Astrocyte (in vitro differentiated cells and primary cell): ENCODE results near the gene TLL1. TPM values are rescaled to one million over a fixed set of nuclear protein-coding genes. Genes with fewer than 3 reads are reported as not detected.

ENCODE experiments used
- DNase-seq: peaks from one replicate; pipeline ENCODE4 v3.0.0-alpha.2; 2010; ENCODE audit warnings: low read depth
- FAIRE-seq: peaks from 2 replicates; lab custom pipeline; 2011; peaks lifted over from hg19 to GRCh38; lab: Jason Lieb, UNC
- H2AFZ ChIP-seq: 2 replicates; pipeline ENCODE4 v1.6.0; 2012; ENCODE audit warnings: low read depth, low read length, inconsistent platforms
- H3K27ac ChIP-seq: 2 replicates; pipeline ENCODE4 v1.5.1; 2011; ENCODE audit warnings: low read depth, low read length, inconsistent platforms
- H3K27me3 ChIP-seq: 2 replicates; pipeline ENCODE4 v1.6.0; 2011; ENCODE audit warnings: low read length, inconsistent platforms; ENCODE audit not compliant: insufficient read depth
- H3K36me3 ChIP-seq: 2 replicates; pipeline ENCODE4 v1.5.1; 2011; ENCODE audit warnings: low read length, inconsistent platforms; ENCODE audit not compliant: insufficient read depth
- H3K4me1 ChIP-seq: 2 replicates; pipeline ENCODE4 v1.5.1; 2011; ENCODE audit warnings: low read length, inconsistent platforms; ENCODE audit not compliant: insufficient read depth
- H3K4me2 ChIP-seq: 2 replicates; pipeline ENCODE4 v1.6.0; 2012; ENCODE audit warnings: low read length, inconsistent platforms
- H3K4me3 ChIP-seq: 2 replicates; pipeline ENCODE4 v1.5.1; 2011; ENCODE audit warnings: low read depth, mild to moderate bottlenecking, low read length, inconsistent platforms; ENCODE audit not compliant: insufficient read depth
- H3K79me2 ChIP-seq: 2 replicates; pipeline ENCODE4 v1.6.0; 2012; ENCODE audit warnings: mild to moderate bottlenecking, low read length, inconsistent platforms; ENCODE audit not compliant: insufficient read depth
- H3K9ac ChIP-seq: 2 replicates; pipeline ENCODE4 v1.6.0; 2012; ENCODE audit warnings: mild to moderate bottlenecking, low read length, inconsistent platforms
- H3K9me3 ChIP-seq: 2 replicates; pipeline ENCODE4 v1.5.1; 2012; ENCODE audit warnings: low read depth, mild to moderate bottlenecking, low read length, inconsistent platforms; ENCODE audit not compliant: insufficient read depth
- H4K20me1 ChIP-seq: 2 replicates; pipeline ENCODE4 v1.6.0; 2012; ENCODE audit warnings: low read length, inconsistent platforms; ENCODE audit not compliant: insufficient read depth
- H3K27ac Mint-ChIP-seq: one replicate; pipeline ENCODE4 v1.8.0; 2021; ENCODE audit warnings: mild to moderate bottlenecking, mixed read lengths; ENCODE audit not compliant: unreplicated experiment
- H3K27me3 Mint-ChIP-seq: one replicate; pipeline ENCODE4 v1.8.0; 2021; ENCODE audit warnings: low read depth, mixed read lengths; ENCODE audit not compliant: unreplicated experiment
- H3K36me3 Mint-ChIP-seq: one replicate; pipeline ENCODE4 v1.8.0; 2021; ENCODE audit warnings: low read depth, mixed read lengths; ENCODE audit not compliant: unreplicated experiment
- H3K4me1 Mint-ChIP-seq: one replicate; pipeline ENCODE4 v1.8.0; 2021; ENCODE audit warnings: low read depth, mixed read lengths; ENCODE audit not compliant: unreplicated experiment
- H3K4me3 Mint-ChIP-seq: one replicate; pipeline ENCODE4 v1.8.0; 2021; ENCODE audit warnings: mild to moderate bottlenecking, moderate library complexity, mixed read lengths; ENCODE audit not compliant: unreplicated experiment
- H3K9me3 Mint-ChIP-seq: one replicate; pipeline ENCODE4 v1.8.0; 2021; ENCODE audit warnings: mild to moderate bottlenecking, mixed read lengths; ENCODE audit not compliant: unreplicated experiment
- EZH2 ChIP-seq: IDR thresholded peaks from 2 replicates; pipeline ENCODE4 v1.6.1; 2012; ENCODE audit warnings: mild to moderate bottlenecking, low read length, inconsistent platforms; ENCODE audit not compliant: insufficient read depth
- total RNA-seq: library from RNA; stranded (reverse); gene quantifications from 2 replicates; pipeline ENCODE4 v1.2.1, GENCODE V29; 2021
- TF ChIP-seq, protein P1 (sequence below): IDR thresholded peaks from 2 replicates; pipeline ENCODE4 v1.5.1; 2011; ENCODE audit warnings: low read depth, mild to moderate bottlenecking, inconsistent platforms, low read length, moderate library complexity; ENCODE audit not compliant: insufficient read depth

TLL1 gene
- total RNA-seq, 1 donor from 2014 or later, result 2.7 TPM

DNA sequence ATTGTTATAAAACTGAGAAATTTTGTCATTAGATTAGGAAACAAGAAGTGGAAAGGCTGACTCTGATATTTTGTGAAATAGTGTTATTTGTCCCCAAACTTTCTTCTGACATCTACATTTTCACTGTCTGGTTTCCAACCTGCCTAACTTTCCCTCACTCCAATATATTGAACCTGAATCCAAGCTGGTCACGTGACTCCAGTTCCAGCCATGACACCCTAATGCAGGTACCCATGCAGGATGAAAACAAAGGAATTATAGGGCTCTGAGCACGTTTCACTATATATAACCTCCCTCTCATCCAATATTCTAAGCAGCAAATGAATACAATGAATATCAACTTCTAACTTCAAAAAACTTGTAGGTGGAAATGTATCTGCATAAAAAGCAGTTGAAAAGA, 231.6 kb downstream of the TLL1 start:
- no peaks in the 10 kb centered on the region for H3K36me3 Mint-ChIP-seq
- Histone ChIP-seq H3K27me3 (no peaks in the 10 kb centered on the region), H3K9ac (no peak overlapping the region), H3K4me1 (no peaks in the 10 kb centered on the region), H3K4me2 (no peak overlapping the region), H2AFZ (no peak overlapping the region), H3K79me2 (no peaks in the 10 kb centered on the region), H3K9me3 (no peaks in the 10 kb centered on the region), H3K27ac (no peak overlapping the region), H3K36me3 (no peaks in the 10 kb centered on the region), H3K4me3 (no peak overlapping the region), H4K20me1 (no peaks in the 10 kb centered on the region)
- DNase-seq (no peak), FAIRE-seq (no peak)
- no peaks in the 10 kb centered on the region for H3K9me3 Mint-ChIP-seq
- H3K4me3 Mint-ChIP-seq, result no peak overlapping the region
- no peak for TF ChIP-seq EZH2
- TF ChIP-seq, protein P1, sequence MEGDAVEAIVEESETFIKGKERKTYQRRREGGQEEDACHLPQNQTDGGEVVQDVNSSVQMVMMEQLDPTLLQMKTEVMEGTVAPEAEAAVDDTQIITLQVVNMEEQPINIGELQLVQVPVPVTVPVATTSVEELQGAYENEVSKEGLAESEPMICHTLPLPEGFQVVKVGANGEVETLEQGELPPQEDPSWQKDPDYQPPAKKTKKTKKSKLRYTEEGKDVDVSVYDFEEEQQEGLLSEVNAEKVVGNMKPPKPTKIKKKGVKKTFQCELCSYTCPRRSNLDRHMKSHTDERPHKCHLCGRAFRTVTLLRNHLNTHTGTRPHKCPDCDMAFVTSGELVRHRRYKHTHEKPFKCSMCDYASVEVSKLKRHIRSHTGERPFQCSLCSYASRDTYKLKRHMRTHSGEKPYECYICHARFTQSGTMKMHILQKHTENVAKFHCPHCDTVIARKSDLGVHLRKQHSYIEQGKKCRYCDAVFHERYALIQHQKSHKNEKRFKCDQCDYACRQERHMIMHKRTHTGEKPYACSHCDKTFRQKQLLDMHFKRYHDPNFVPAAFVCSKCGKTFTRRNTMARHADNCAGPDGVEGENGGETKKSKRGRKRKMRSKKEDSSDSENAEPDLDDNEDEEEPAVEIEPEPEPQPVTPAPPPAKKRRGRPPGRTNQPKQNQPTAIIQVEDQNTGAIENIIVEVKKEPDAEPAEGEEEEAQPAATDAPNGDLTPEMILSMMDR, result no peak
- no peak overlapping the region for H3K27ac Mint-ChIP-seq
- H3K4me1 Mint-ChIP-seq, result no peaks in the 10 kb centered on the region
- no peaks in the 10 kb centered on the region for H3K27me3 Mint-ChIP-seq

DNA sequence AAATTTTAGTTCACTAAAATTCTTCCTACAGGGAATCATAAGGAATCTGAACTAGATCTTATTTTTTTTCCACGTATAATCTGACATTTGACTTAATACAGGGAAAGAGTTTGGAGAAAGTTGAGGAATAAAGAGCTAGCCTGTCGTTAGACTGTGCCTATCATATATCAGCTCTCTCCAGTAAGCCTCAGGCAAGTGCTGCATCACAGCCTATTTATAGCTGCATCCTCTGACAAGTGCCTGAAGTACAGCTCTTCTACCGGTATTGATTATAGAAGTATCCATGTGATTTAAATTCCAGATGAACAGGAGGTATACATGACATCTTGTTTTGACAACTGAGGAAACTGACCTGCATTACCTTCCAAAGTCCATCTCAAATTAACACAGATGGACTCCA, 248.9 kb downstream of the TLL1 start:
- no peak overlapping the region for H3K9ac ChIP-seq
- H3K36me3 Mint-ChIP-seq, result no peaks in the 10 kb centered on the region
- no peaks in the 10 kb centered on the region for H3K9me3 Mint-ChIP-seq
- H3K4me1 ChIP-seq, result no peaks in the 10 kb centered on the region
- no peak overlapping the region for H3K27ac Mint-ChIP-seq
- H3K4me2 ChIP-seq, result no peak overlapping the region
- no peaks in the 10 kb centered on the region for H3K27me3 Mint-ChIP-seq
- no peak overlapping the region for H3K27ac ChIP-seq
- H4K20me1 ChIP-seq, result no peaks in the 10 kb centered on the region
- no peaks in the 10 kb centered on the region for H3K36me3 ChIP-seq
- no peaks in the 10 kb centered on the region for H3K9me3 ChIP-seq
- no peaks in the 10 kb centered on the region for H3K27me3 ChIP-seq
- TF ChIP-seq, protein P1, result no peak
- no peak for TF ChIP-seq EZH2
- no peak for FAIRE-seq
- no peak overlapping the region for H3K4me3 Mint-ChIP-seq
- no peak overlapping the region for H2AFZ ChIP-seq
- H3K79me2 ChIP-seq, result no peaks in the 10 kb centered on the region
- no peaks in the 10 kb centered on the region for H3K4me1 Mint-ChIP-seq
- no peak for DNase-seq
- no peak overlapping the region for H3K4me3 ChIP-seq

DNA sequence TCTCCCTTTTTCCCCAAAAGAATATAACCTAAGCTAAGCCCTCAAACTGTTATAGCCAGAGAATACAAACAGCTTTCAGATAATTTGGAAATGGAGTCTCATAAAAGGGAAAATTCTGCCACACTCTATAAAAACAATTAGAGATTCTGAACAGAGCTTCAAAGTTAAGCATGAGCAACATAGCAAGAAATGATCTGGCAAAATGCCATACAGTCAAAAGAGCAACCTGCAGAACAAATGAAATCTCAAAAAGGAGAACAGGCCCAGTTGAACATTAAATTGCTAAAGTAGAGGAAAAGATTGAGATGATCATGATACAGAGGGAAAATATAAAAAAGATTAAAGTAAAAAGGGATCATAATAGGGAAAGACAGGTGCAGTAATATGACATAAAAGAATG, 250.5 kb downstream of the TLL1 start:
- Histone ChIP-seq H3K9me3 (no peaks in the 10 kb centered on the region), H3K9ac (no peak overlapping the region), H3K4me1 (no peaks in the 10 kb centered on the region), H3K79me2 (no peaks in the 10 kb centered on the region), H2AFZ (no peak overlapping the region), H3K4me3 (no peak overlapping the region), H3K27ac (no peak overlapping the region), H4K20me1 (no peaks in the 10 kb centered on the region), H3K27me3 (no peaks in the 10 kb centered on the region), H3K4me2 (no peak overlapping the region), H3K36me3 (no peaks in the 10 kb centered on the region)
- FAIRE-seq (no peak), DNase-seq (no peak)
- Mint-ChIP-seq H3K9me3 (no peaks in the 10 kb centered on the region), H3K27ac (no peak overlapping the region), H3K4me1 (no peaks in the 10 kb centered on the region), H3K27me3 (no peaks in the 10 kb centered on the region), H3K4me3 (no peak overlapping the region), H3K36me3 (no peaks in the 10 kb centered on the region)
- TF ChIP-seq, protein P1, result no peak
- no peak for TF ChIP-seq EZH2
